GM21390 (cell line): ENCODE data around the gene FGF4.

Source experiments
- ATAC-seq: cut with Tn5 transposase; IDR thresholded peaks from one replicate; pipeline ENCODE4 v1.9.1; 2021; ENCODE audit not compliant: unreplicated experiment

FGF4 gene

DNA sequence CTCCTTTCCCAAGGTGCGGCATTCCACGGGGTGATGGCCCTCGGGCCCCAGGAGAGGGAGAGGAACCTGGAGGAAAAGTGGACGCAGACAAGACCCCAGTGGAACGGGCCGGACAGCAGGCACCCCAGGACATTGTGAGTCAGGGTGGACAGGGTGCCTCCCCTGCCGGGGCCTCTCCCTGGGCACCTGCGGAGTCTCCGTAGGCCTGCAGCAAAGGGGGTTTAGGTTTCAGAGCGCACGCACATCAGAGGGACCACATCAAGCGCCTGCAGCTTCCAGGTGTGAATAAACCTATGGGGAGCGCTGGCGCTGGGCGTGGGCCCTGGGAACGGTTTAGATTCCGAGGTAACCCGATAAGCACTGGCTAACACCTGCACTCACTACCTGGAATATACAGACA lies 48.7 kb downstream of the FGF4 start:
- no peak for ATAC-seq

DNA sequence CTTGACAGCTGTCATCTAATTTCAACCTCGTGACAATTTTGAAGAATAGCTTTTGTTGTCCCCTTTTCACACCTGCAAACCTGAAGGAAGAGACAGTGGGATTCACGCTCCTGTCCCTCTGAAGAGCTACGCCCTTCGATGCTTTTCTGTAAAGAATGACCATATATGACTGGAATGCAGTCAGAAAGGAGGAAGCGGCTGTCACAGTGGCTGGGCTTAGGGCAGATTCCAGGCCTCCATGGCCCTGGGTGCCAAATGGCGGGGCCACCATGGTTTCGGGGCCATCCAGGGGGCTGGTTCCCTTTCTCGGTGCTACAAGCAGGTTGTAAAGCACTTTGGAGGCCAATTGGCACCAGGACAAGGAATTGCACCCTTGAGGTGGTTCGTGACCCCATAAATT lies 49.1 kb downstream of the FGF4 start:
- ATAC-seq: no peak

DNA sequence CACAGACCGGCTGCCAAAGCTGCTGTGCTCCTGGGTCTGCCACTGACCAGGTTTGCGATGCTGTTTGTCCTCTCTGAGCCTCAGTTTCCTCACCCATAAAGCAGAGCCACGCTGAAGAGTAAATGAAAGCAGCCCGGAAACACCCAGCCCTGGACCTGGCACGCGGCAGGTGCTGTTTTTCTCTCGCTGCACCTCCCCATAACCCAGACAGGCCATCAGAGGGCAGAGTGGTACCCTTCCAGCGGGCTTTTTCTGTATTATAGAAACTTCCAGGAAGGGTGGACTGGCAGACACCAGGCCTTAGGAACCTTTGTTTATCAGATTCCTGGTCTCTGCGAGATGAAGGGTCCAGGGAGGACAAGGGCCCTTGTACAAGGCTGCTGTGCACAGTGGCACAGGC lies 53.4 kb downstream of the FGF4 start:
- no peak for ATAC-seq

DNA sequence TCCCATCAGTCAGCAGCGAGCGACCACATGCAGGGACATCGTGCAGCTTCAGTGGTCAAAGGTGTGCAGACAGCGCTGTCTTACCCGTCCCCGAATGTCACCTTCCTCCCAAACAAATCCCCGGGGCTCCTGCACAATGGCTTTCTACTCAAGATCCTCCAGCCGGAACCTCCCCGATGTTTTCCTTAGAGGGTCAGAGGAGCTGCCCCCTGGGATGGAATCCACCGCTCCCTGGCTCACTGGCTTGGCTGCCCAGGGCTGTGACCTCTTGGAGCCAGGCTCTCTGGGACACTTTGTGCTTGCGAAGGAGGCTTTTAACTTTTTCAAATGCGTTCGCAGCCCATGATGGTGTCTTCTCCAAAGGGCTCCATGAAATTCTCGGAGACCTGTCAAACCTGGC lies 54.0 kb downstream of the FGF4 start:
- ATAC-seq: no peak
